Heart right ventricle (tissue), 16 donors: ENCODE measurements around the gene GRID1. TPM values are rescaled to one million over a fixed set of nuclear protein-coding genes. Genes with fewer than 3 reads are reported as not detected.

ENCODE experiments used
- ATAC-seq, 8 donors: fragments of 200-7000 bp; cut with Tn5 transposase; one replicate each; pipeline ENCODE4 v1.9.1; 2020; ENCODE audit warnings: mild to moderate bottlenecking in 8 of 8, moderate library complexity in 8 of 8, moderate number of reproducible peaks in 1 of 8
- DNase-seq, 2 donors: peaks; one replicate each; pipeline ENCODE4 v3.0.0-alpha.2; 2020
- H3K27ac ChIP-seq, 10 donors: fragments of 200-600 bp; sonication (generic) in 2 of 10; one replicate each; pipeline versions ENCODE4 v1.5.0 to v1.8.0; 2020 to 2022; ENCODE audit warnings: mild to moderate bottlenecking in 3 of 10
- H3K27me3 ChIP-seq, 7 donors: fragments of 200-600 bp; one replicate each; pipeline ENCODE4 v1.8.0; 2021 to 2022; ENCODE audit warnings: mild to moderate bottlenecking in 2 of 7
- H3K36me3 ChIP-seq, 9 donors: fragments of 200-600 bp; sonication (generic) in 1 of 9; one replicate each; pipeline versions ENCODE4 v1.5.0 to v1.8.0; 2020 to 2022; ENCODE audit warnings: mild to moderate bottlenecking in 2 of 9
- H3K4me1 ChIP-seq, 9 donors: fragments of 200-600 bp; sonication (generic) in 1 of 9; one replicate each; pipeline versions ENCODE4 v1.5.0 to v1.8.0; 2020 to 2022; ENCODE audit warnings: mild to moderate bottlenecking in 4 of 9
- H3K4me3 ChIP-seq, 10 donors: fragments of 200-600 bp; sonication (generic) in 2 of 10; one replicate each; pipeline versions ENCODE4 v1.5.0 to v1.8.0; 2020 to 2022; ENCODE audit warnings: mild to moderate bottlenecking in 7 of 10, moderate library complexity in 2 of 10
- H3K9me3 ChIP-seq, 11 donors: fragments of 200-600 bp in 10 of 11; sonication (generic) in 2 of 11; one replicate each; pipeline versions ENCODE4 v1.5.0 to v1.8.0; 2013 to 2022; ENCODE audit warnings: mild to moderate bottlenecking in 2 of 11, control low read depth in 1 of 11, moderate library complexity in 1 of 11
- CTCF ChIP-seq, 9 donors: fragments of 200-600 bp; sonication (generic) in 2 of 9; IDR thresholded peaks; one replicate each; pipeline versions ENCODE4 v1.5.0 to v1.8.0; 2021 to 2022; ENCODE audit warnings: antibody characterized with exemption in 9 of 9, mild to moderate bottlenecking in 5 of 9, moderate library complexity in 1 of 9
- WGBS, 2 donors: extraction: QIAGEN DNeasy Blood & Tissue Kit; methylation state at CpG; one replicate each; pipeline ENCODE4 v1.1.7; 2013; ENCODE audit warnings: inconsistent platforms in 1 of 2; 5-methylcytosine and 5-hydroxymethylcytosine counted together
- intact Hi-C, 10 donors: fragments of 100-400 bp; cut with DNase I; formaldehyde crosslinking; loops; one replicate each; pipeline versions ENCODE4 v1.11.1 to v1.14.2; 2022
- polyA plus RNA-seq, 2 donors: library from polyadenylated mRNA; stranded (reverse); fragments of 200-250 nt; gene quantifications; one replicate each; pipeline ENCODE4 v1.2.3, GENCODE V29; 2013
- total RNA-seq, 10 donors: library from RNA; stranded (reverse); fragmentation: NEBNext Ultra II Directional in 3 of 10; extraction: Animal tissue kit (Norgen Biotek cat#: 25700) in 3 of 10; gene quantifications; one replicate each; pipeline versions ENCODE4 v1.2.1 to v1.2.4, GENCODE V29; 2021 to 2023
- donor health status: Arrhythmogenic right ventricular cardiomyopathy.
- donor health status: ischemic (EF 13 %, LVEDD 7.1; RV severe dilation, severe dysfunction).
- donor health status: healthy with polysubstance abuse.
- donor health status: DM: no; HTN: yes; CAD: no.
- donor health status: DM: no; HTN: no; CAD: no.
- donor health status: ischemic (EF 25% LVEDD 6.9; RV normal size, moderate dysfunction).
- donor health status: ischemic (EF 25% LVEDD 5.7; RV mildly dilated, moderate dysfunction).
- donor health status: healthy.
- donor health status: DM: yes; HTN: yes; CAD: no.
- donor health status: Ischemic cardiomyopathy.
- donor health status: ischemic (EF 35%, LVEDD 5.7; RV mildly dilated, moderate dysfunction).
- donor health status: nonischemic (EF 11% LVEDD 7.7; RV severe dilation, severe dysfunction).
- donor health status: DM: yes; HTN: yes; CAD: no.
- donor health status: PGD.
- donor health status: ischemic (EF 29% LVEDD 5.4; RV normal size, mild dysfunction).
- donor health status: nonischemic (EF 23%, LVEDD 6.1; RV moderate dilation, normal function).

GRID1 gene
- total and polyA plus RNA-seq, 12 donors, result 0.44 to 3.4 (median 1.5) TPM

DNA sequence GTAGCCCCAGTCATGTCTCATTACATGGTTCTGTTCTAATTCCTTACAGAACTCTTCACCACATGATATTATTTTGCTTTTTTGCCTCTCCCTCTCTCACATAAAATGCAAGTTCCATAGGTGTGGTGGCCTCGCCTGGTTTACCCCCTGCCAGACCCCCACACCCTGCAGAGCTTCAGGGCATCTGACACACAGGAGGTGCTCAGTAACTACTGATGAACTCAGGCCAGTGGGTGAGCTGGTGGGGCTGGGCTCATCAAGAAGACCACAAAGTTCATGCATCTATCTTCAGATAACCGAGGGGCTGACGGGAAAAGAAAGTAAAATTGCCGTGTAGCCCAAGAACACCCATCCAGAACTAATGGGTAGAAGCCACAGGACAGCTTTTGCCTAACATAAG lies 253.1 kb downstream of the GRID1 start:
- Histone ChIP-seq H3K36me3 (no peaks in the 10 kb centered on the region), H3K27ac (no peak overlapping the region), H3K27me3 (peaks cover 0 to 7% (median 3%) of the 10 kb centered on the region in 7 donors), H3K4me1 (no peaks in the 10 kb centered on the region), H3K4me3 (no peak overlapping the region), H3K9me3 (no peaks in the 10 kb centered on the region)
- 77 to 94% methylated on average over 4 of the region's 4 CpGs for WGBS, 2 donors
- TF ChIP-seq CTCF (IDR thresholded peaks at IDR 0.05), result no peak
- intact Hi-C loops, result no loop called here
- no peak for DNase-seq
- ATAC-seq, result no peak

DNA sequence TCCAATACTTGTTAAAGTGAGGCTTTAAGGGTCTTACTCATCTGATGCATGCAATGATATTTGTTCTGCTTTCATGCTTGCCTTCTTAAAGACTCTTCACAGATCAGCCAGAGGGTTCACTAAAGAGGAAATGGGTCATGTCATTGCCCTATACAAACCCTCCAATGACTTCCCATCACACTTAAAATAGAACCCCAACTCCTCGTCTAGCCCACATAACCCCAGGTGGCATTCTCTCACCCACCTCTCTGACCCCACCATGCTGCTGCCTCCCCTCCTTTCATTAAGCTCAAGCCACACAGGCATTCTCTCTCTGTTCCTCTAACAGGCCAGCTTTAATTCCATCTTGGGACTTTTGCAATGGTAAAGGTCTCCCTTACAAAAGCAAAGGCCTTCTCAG lies 253.6 kb downstream of the GRID1 start:
- 45 to 62% methylated on average over 1 of the region's 1 CpG for WGBS, 2 donors
- DNase-seq (no peak), ATAC-seq (no peak)
- Histone ChIP-seq H3K4me1 (no peaks in the 10 kb centered on the region), H3K27me3 (peaks cover 0 to 7% (median 3%) of the 10 kb centered on the region in 7 donors), H3K36me3 (no peaks in the 10 kb centered on the region), H3K4me3 (no peak overlapping the region), H3K9me3 (no peaks in the 10 kb centered on the region), H3K27ac (no peak overlapping the region)
- intact Hi-C loops, result no loop called here
- TF ChIP-seq CTCF (IDR thresholded peaks at IDR 0.05), result no peak

GRCh38 chr10:86111902-86112545 lies 254.6 kb downstream of the GRID1 start:
- Histone ChIP-seq H3K27ac (no peak overlapping the region), H3K4me1 (no peaks in the 10 kb centered on the region), H3K36me3 (no peaks in the 10 kb centered on the region), H3K9me3 (no peaks in the 10 kb centered on the region), H3K4me3 (no peak overlapping the region), H3K27me3 (peaks cover 0 to 7% (median 3%) of the 10 kb centered on the region in 7 donors)
- no peak for ATAC-seq
- intact Hi-C loops, result no loop called here
- no peak for DNase-seq
- 62 to 74% methylated on average over 5 of the region's 5 CpGs for WGBS, 2 donors
- no peak for TF ChIP-seq CTCF (IDR thresholded peaks at IDR 0.05)

DNA sequence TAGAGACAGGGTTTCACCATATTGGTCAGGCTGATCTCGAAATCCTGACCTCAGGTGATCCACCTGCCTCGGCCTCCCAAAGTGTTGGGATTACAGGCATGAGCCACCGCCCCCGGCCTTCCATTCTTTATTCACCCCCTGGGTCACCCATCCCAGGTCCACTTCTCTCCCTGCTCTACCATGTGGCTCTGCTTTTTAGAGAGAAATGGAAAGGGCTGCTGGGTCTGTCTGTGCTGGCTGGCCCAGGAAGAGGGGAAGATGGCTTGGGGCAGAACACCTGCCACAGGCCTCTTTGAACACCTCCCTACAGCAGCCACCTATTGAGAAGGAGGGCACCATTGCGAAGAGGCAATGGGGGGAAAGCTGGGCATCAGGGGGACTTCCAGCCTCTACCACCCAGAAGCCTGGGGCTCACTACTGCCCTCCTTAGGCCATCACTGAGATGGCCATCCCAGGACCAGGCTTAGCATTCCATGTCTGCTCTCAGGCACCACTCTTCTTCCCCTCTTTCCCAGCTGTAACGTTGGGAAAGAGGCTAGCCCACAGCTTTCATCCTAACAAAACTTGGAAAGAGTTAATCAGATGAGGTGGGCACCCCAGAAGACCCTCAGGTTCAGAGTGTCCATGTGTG lies 256.3 kb downstream of the GRID1 start:
- Histone ChIP-seq H3K27me3 (peaks cover 0 to 6% (median 3%) of the 10 kb centered on the region in 7 donors), H3K36me3 (no peaks in the 10 kb centered on the region), H3K9me3 (no peaks in the 10 kb centered on the region), H3K4me1 (no peaks in the 10 kb centered on the region), H3K27ac (no peak overlapping the region), H3K4me3 (no peak overlapping the region)
- WGBS, 2 donors, result 83 to 86% methylated on average over 6 of the region's 6 CpGs
- TF ChIP-seq CTCF (IDR thresholded peaks at IDR 0.05), result peak in 1 of 9 donors; percentile 0
- intact Hi-C loops, result no loop called here
- ATAC-seq (no peak), DNase-seq (no peak)
